HG03558 (cell line): ENCODE measurements around the gene WASHC3.

Experiments
- ATAC-seq: cut with Tn5 transposase; IDR thresholded peaks from one replicate; pipeline ENCODE4 v1.9.1; 2021; ENCODE audit warnings: moderate number of reproducible peaks; ENCODE audit not compliant: unreplicated experiment; ENCODE audit errors: extremely low read depth

Gene WASHC3

GRCh38 chr12:101982307-101982706 lies 79.5 kb downstream of the WASHC3 start:
- ATAC-seq, result no peak

- no peak for ATAC-seq
Measured at GRCh38 chr12:101981868-101982267, 79.9 kb downstream of the WASHC3 start.

DNA sequence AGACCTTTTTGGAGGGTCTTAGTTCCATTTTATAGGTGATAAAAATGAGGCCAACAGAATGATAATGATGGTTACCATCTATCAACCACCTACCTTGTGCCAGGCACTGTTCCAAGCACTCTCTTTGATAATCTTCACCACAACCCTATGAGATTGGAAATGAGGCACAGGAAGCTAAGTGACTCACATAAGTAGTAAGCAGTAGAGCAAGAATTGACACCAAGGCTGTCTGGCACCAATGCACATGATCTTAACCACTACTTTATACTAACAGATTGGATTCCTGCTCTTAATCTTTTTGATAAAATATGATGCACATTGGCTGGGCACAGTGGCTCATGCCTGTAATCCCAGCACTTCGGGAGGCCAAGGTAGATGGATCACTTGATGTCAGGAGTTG lies 93.0 kb downstream of the WASHC3 start:
- no peak for ATAC-seq

- no peak for ATAC-seq
Measured at GRCh38 chr12:101967506-101967905, 94.3 kb downstream of the WASHC3 start.

- no peak for ATAC-seq
Measured at GRCh38 chr12:101966496-101966895, 95.3 kb downstream of the WASHC3 start.

GRCh38 chr12:101963697-101964096 lies 98.1 kb downstream of the WASHC3 start:
- ATAC-seq, result no peak
